Occipital lobe (tissue), 2 donors: ENCODE results near the gene MRPL9. TPM values are rescaled to one million over a fixed set of nuclear protein-coding genes. Genes with fewer than 3 reads are reported as not detected.
"Not testable (repeated sequence)": the region's sequence is repeated elsewhere in the genome, so short reads cannot be mapped to it uniquely, and the experiment has no call there.

Experiments used
- DNase-seq: peaks from one replicate; lab custom pipeline; 2025; lab: John Stamatoyannopoulos, UW
- total RNA-seq: library from RNA; depleted of rRNA; stranded (reverse); fragments of >200 nt; gene quantifications from one replicate; pipeline ENCODE4 v1.2.3, GENCODE V29; 2014

The MRPL9 gene
- total RNA-seq, 1 donor from 2014 or later: 44.6 TPM

DNA sequence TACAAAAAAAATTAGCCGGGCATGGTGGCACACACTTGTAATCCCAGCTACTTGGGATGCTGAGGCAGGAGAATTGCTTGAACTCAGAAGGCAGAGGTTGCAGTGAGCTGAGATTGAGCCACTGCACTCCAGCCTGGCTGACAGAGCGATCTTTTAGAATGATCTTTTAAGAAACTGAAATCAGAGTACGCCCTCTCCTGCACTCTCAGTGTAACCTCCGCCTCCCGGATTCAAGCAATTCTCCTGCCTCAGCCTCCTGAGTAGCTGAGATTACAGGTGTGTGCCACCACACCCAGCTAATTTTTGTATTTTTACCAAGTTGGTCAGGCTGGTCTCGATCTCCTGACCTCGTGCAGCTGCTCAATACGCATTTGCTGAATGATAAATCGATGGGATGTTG is 29.3 kb downstream of the MRPL9 start:
- not testable (repeated sequence) for DNase-seq

DNA sequence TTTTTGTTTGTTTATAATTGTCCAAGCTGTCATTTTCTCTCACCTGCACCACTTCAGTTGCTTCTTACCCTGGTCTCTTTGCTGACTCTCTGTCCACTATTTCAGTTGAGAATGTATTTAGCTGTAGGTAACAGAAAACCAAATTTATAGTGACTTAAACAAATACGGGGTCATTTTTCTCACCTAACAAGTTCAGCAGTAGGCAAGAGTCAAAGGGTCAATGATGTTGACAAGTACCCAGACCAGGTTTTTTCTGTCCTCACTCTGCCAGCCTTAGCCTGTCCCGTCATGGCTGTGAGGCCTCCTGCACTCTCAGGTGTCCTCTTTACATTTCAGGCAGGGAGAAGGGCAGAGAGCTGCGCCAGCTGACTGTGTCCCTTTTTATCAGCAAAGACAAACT is 30.2 kb downstream of the MRPL9 start:
- no peak for DNase-seq

DNA sequence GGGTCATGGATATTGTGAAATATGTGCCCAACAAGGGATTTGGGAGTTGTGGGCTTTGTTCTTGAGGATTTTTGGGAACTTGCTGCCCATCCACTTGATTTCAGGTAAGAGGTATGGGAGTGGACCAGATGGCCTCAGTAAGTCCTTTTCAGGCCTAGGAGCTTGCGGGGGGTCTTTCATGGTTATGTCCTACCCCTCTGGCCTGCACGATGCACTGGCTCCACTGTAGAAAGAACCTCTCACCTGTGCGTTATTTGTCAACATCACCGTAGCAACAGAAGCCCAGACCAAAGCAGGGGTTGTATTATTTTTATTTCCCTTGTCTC is 33.4 kb downstream of the MRPL9 start:
- no peak for DNase-seq

DNA sequence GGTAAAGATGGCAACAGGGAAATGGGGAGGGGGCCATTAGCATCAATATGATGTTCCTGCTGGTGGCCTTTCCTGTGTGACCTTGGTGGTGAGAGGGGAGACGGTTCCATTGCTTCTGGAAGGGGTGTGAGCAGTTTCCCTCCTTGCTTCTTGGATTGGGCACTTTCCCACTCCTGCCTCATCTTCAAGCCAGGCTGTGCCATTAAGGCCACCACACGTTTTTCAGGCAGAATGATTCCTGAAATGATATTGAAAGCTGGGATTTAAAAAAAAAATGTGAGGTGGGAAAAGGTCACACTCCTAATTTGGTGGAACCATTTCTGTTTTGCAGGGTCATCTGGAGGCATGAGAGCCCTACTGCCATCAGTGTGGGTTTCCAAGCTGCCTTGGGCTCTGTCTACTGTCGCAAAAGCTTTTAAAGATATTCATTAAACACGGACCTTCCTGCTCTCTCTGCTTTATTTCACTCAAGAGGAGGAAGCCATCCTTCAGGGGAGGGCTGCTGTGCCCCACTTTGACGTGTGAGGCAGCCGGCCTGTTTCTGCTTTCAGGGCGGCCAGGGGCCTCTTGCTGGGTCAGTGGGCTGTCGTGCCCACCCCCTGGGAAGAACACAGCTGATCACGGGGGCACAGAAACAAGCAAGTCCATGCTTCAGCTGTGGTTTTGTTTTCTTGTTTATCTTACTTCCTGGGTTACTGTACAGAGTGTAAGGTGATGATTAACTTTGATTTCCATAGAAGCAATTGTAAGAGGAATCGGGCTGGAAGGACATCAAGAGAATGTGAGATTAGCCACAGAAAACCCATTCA is 33.9 kb downstream of the MRPL9 start:
- DNase-seq: no peak

DNA sequence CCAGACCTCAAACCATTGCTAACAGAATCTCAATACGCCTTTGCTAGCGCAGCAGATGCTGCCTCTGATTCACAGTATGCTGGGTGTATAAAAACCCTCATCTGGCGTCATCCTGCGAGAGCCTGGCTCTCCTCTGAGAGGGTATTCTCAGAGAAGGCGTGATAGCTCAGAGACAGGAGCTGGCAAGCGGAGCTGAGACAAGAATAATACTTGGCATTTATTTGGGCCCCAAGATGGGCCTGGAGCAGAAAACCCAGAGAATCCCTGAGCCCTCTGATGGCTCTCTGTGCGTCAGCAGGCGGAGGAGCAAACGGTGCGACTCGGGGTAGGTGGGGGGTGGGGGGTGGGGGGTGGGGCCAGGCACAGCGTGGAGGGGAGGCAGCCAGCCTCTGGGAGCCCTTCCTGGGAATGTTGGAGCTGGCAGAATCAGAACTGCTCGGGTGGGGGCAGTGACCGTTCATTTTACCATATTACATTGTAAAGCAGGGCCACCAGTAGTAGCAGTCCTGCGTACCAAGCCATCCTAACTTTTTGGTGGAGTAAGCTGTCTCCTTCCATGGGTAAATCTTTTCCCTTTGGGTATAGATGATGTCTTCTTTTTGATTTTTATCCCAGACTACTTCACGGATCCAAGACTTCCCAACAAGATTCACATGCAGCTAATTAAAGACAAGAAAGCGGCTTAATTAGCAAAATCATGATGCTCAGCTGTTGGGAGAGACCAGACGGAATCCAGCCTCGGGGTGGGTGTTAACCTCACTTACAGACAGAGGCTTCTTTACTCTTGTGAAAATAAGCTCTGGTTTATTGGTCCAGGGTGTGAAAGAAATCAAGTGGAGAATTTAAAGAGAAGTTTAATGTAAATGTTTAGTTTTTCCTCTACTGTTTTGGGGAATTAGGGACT is 34.9 kb downstream of the MRPL9 start:
- DNase-seq: peak; percentile 89

DNA sequence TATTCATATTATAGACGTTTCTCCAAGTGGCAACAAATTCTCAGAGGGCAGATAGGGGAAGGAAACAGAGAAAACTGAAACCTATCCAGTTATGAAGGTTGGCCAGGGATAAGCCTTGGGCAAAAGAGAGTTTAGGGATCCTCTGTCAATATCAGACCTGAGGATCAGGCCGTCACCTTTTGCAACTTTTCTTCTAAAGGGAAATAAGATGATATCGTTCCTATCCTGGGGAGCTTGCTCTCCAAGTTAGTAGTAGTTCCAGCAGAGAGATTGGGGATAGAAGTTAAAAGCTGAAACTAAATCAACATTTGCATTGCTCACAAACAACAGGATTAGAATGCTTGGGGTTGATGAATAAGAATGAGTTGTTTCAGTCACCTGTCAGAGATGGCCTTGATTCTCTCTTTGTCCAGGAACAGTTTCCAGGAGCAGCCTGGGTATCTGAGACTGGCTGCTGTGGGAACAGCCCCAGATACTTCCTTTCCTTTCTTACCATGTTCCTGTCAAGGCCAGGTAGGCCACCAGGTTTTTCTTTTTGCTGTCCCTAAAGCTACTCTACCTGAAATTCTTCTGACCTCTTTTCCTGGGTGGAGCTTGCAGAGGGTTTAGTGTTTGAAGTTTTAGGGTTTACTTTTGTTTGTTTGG is 39.4 kb downstream of the MRPL9 start:
- no peak for DNase-seq

DNA sequence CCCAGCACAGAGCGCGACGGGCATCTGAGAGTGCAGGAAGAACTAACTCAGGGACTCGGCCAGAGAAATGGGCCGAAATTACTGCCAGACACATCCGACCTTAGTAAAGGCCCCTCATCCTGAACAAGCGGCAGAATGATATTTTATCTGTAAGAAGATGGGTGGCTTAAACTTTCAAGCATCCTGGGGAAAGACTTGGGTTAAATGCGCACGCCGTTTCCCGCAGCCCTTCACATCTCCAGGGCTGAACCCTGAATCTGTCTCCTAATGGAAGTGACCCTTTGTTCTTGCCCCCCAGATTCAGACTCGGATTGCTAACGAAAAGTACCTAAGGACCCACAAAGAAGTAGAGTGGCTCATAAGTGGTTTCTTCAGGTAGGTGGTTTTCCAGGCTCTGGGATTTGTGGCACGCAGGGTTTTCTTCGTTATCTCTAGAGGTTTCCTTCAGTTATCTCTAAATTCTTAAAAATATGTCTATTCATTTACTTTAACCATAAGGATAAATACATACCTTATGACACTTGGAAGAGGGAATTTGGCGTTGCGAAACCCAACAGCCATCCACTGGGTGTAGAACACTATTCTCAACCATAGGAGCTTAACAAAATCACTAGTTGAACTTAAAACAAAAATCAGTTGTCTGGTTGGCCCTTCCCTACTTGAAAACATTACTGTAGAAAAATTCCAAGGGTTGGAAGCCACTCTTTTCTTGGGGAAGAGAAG is 41.3 kb downstream of the MRPL9 start:
- no peak for DNase-seq

DNA sequence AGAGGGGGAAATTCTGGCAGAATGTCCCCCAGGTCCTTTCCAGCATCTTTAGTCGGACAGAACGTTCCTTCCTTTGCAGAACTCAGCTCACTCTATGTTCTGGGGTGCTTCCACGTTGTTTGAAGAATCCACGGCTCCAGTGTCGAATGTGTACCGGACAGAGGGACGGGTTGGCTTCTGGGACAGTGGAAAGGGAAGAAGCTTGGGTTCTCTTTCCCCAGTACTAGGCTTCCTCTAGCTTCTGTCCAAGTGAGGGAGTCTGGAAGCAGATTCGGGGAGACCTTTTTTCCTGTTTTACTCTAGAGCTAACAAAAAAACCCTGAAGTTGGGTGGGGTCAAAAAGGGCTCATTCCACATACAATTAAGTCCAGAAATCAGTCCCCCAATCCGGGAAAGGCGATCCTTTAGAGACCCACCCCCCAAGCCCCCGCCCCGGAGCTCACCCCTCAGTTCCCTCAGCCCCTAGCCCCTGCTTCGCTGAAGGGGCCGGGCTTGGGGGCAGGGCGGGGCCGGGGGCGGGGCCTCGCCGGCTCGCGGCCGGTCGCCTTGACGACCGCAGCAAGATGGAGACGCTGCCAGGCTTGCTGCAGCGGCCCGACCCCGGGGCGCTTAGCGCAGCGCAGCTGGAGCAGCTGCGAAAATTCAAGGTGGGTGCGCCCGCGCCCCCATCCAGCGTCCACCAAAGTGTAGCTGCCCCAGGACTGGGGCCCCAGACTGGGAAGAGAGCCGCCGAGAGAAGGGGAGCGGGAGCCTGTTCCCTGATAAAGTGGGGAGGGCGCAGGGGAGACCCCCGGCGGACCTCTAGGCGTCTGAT is 42.1 kb downstream of the MRPL9 start, which contains the start of gene RIIAD1:
RIIAD1 (plus strand) TSS at position 549 of the 814 bp plus-strand sequence; CDS start at position 564, 15 bp downstream.
- no peak for DNase-seq

DNA sequence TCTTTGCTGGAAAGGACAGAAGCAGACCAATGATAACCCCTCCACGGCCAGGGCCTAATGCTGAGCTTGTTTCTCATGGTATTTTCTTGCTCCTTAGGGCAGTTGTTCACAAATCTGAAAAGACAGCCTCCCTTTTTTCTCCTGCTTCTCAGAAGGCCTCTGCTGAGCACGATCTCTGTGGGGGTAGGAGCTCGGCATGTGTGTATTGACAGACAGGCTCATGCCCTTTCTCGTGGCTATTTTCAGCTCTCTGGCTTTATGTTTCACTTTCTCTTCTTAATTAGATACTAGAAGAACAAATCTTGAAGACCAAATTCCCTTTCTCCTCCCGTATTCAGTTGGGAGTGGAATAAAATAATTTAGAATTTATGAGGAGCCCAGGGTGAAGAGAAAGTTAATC is 42.7 kb downstream of the MRPL9 start:
- DNase-seq: no peak

DNA sequence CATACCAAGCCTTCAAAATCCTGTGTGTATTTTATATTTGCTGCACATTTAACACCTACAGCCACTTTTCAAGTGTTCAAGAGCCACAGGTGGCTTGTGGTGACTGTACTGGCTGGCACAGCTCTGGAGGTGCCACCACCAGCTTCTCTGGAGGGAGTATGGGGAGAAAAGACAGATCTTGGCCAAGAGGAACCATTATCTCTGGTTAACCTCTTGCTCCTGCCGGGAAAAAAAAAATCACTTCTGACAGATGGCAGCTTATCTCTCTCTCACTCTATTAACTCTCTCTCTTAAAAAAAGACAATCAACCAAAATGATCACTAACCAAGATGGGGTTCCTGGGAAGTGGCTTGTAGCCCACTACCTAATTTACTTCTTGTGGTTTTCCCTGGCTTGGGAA is 43.2 kb downstream of the MRPL9 start:
- no peak for DNase-seq

DNA sequence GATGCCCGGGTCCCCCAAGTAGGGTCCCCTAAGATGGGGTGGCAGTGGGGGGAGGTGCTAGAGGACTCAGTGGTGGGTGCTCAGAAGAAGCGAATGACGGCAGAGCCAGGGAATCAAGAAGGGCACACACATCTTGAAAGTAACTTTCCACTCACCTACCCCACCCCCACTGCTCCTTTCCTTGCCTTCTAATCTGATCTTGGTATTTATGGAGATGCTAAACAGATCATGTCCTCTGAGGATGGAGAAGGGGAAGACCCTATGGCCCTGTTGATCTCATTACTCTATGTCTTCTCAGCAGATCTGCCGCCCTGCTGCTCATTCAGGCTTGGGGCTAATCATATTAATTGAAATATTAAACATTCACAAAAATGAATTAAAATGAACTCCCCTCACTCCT is 44.6 kb downstream of the MRPL9 start:
- DNase-seq: no peak

DNA sequence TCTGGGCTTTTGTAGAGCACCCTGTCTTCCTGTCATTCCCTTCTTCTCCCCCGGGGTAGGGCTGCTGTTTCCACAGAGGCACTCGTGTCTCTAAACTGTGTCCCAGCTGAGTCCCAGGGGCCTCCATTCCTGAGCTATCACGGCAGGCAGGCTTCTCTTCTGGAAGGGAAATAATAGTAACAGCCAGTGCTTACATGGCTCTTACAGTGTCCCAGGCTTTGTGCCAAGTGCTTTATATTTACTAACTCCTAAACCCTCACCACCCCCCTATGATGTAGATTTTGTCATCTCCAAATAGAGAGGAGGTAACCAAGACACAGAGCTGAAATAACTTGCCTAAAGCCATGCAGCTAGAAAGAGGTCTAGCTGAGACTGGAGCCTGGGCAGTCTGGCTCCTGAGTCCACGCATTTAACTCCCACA is 45.3 kb downstream of the MRPL9 start:
- DNase-seq: no peak

DNA sequence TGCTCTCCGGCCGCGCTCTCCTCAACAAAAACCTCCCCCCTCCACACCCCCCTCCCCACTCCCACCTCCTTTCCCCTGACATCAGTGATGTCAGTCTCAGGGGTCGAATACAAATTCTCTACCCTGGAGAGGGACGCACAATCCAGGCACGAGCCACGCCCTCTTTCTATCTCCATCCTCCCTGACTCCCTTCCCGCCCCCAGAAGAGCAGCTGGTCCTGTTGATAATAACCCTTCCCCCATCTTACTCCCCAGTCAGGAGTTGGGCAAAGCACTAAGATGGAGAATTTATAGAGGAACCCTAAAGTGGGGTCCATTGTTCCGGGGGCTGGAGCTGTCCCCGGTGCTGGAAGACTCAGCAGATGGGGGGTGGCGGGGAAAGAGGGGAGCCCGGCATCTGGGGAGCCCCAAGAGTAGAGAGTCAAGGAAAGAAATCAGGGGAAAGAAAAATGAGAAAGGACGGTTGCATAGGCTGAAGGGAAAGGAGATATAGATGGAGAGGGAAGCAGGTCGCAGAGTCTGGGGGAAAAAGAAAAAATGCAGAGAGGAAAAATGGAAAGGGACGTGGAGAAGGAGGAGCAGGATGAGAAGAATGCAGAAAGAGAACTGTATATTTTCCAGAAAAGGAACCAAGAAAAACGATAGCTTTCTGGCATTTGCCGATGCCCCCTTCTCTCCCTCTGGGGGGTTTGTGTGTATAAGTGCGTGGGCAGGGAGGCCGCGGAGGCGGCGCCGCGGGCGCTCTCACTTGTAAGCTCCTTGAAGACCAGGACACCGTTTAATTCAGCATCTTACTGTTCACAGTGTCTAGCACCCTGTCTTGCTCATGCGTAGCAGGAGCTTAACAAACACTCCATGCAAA is 46.3 kb downstream of the MRPL9 start, which contains the start of gene CELF3:
CELF3 (minus strand) TSS at position 33 of the 861 bp plus-strand sequence. CDS start 783 bp downstream, outside the sequence.
- DNase-seq: peak; percentile 80

DNA sequence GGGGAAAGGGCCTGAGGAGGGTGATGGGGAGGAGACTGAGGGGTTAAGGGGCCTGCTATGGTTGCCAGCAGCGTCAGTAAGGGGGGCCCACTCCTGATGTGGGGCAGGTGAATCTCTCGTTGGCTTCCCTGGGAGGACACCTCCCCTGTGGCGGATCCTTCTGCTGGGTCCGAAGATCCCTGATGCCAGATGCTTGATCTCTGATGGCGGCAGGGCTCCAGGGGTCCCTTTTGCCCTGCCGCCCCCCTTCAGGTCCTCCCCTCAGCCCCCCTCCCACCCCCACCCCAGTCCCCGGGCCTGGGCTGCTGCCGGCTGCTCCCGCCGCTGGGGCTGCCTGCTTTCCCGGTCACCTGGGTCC is 46.9 kb downstream of the MRPL9 start:
- no peak for DNase-seq

DNA sequence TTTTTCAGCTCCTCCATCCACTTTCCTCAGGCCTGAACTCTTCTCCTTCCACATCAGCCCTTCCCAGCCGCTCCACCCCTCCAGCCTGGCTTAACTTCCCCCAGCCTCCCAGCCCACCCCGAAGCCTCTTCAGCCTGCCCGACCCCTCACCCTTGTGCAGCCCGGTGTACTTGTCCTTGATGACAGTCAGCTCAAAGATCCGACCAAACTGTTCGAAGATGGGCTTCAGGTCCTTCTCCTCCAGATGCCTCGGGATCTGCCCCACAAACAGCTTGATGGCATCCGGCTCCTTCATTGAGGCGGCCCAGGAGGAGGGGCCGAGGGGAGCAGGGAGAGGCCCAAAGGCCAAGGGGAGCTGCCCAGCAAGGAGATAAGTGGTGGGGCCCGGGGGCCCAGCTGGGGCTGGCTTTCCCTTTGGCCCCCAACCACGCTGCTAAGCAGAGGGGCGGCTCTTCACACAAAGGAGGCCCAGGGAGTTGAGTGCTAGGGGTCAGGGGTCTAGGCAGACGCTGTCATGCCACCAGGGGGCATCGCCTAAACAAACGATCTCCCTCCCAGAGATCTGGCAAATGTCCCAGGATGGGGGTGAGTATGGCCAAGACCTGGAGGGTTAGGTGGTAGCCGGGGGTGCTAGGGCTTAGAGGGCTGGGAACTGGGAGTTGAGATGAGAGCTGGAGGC is 47.4 kb downstream of the MRPL9 start:
- no peak for DNase-seq

DNA sequence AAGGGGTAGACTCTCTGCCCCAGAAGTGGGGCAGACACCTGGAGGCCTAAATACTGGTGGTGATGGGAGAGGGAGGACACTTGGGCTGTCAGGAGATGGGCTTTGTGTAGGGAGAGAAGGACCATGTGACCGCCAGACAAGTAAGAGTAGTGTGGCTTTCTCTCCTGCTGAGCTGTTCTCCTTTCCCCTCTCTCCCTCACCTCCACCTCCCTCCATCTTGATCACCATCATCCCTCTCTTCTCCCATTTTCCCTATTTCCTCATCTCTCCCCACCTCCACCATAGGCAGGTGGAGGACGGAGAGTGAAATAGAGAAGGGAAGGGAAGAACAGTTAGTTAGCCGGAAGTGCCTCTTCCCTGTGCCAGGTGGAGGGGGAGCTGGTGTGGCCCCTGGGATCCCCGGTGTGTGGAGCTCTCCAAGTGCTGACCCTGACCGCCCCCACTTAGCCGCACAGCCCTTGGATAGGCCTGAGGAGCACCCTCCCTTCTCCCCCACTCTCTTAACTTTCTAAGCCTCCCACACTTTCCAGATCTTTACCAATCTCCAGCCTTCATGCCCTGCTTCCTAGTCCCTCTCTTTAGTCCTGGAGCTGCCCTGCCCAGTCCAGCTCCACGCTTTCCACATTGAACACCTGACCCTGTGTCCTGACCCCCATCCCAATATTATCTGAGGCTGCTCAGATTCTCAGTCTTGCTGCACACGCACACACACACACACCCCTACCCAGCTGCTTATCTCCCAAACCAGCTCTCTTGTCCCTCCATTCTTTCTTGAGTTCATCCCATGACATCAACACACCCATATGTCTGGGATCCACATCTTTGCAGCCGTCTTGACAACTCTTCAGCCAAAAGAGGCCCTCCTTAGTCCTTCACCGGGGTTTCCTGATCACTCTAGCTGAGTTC is 48.2 kb downstream of the MRPL9 start:
- DNase-seq: no peak

DNA sequence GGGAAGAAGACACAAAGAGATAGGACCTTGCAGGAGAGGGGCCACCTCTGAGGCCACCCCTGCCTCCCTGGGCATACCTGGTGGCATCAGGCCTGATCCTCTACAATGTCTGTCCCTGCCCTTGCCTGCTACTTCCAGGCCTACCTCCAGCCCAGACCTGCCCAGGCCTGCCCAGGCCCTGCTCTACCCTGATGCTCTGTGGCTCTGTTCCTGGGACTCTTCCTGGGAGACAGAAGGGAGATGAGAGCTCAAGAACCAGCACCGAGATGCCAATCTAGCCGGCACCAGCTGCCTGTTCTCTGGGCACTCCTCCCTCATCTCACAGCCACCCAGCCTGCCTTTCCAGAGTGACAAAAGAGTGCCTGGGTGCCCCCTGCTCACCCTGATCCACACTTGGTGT is 49.4 kb downstream of the MRPL9 start:
- DNase-seq: no peak

DNA sequence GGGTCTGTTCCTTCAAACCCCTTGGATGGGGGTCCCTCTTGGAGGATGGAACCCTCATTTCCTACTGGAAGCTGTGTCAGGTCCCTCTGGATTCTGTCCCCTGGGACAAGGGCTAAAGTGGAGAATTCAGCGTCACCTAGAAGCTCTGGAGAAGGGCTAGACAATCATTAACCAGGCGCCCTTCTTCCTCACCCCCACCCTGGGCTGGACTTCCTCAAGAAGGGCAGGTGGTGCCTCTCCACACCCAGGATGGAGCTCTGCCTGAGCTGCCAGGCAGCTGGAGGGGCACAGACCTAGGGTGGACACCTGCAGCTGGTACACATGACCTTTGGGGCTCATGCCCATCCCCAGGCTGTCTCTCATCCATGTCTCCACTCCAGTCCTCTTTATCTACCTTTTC is 50.3 kb downstream of the MRPL9 start:
- no peak for DNase-seq
